ENCODE results near the gene GUCY2C.

The GUCY2C gene

DNA sequence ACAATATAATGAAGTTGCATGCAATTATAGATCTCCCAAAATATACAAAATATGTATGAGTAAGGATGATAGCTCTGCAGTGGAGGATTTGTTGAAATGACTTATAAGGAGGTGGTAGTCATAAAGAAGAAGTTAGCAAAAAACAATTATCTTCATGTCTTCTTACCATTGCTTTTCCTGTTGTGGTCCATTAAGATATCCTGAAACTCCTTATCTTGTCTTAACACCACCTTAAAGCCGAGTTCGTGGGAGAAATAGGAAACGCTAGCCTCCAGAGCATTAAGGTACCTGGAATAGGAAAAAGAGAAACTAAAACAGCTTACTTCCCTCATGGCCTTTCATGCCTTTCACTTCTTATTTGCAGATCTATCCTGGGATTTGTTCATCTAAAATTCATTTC, 15.2 kb downstream of the GUCY2C start:
- no peak for DNase-seq

DNA sequence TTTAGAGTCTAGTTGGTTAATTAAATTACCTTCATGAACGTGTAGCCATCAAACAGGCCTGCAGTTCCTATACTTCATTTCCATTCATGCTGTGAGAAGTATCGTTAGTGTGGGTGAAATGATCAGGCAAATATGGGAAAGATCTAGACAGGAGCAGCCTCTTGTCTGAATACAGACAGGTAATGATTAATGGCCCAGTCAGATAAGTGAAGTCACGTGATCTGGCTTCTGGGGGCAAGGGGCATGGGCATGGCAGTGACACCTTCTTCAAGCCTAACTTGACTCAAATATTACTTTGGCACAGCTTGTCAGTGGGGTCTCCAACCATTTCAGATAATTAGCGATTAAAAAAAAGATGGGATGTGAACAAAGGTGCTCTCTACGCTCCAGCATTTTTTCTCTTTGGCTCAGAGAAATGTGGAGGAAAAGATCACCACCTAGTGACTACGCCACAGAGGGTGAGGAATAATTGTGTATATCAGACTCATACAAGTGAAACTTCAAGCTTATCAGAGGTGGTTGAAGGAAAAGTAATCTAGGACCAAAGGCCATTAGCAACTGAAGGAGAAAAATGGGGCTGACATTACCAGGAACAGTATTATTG, 17.8 kb downstream of the GUCY2C start:
- no peak for DNase-seq

DNA sequence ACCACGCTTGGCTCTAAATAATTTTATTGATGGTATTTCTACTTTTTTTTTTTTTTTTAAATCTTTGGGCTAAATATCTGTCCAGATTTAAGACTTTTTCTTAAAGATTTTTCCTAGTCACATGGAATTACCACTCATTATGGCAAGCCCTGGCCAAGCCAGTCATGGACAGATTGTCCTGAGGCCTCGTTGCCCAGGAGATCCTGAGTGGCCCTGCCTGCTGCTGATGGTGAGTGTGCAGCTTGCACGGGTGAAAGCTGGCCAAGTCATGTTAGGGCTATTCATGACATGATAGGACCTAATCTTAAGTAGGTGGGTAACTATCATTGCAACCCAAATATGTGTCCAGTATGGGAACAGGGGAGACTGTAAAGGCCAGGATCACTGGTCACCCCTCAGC, 27.8 kb downstream of the GUCY2C start:
- DNase-seq = no peak

DNA sequence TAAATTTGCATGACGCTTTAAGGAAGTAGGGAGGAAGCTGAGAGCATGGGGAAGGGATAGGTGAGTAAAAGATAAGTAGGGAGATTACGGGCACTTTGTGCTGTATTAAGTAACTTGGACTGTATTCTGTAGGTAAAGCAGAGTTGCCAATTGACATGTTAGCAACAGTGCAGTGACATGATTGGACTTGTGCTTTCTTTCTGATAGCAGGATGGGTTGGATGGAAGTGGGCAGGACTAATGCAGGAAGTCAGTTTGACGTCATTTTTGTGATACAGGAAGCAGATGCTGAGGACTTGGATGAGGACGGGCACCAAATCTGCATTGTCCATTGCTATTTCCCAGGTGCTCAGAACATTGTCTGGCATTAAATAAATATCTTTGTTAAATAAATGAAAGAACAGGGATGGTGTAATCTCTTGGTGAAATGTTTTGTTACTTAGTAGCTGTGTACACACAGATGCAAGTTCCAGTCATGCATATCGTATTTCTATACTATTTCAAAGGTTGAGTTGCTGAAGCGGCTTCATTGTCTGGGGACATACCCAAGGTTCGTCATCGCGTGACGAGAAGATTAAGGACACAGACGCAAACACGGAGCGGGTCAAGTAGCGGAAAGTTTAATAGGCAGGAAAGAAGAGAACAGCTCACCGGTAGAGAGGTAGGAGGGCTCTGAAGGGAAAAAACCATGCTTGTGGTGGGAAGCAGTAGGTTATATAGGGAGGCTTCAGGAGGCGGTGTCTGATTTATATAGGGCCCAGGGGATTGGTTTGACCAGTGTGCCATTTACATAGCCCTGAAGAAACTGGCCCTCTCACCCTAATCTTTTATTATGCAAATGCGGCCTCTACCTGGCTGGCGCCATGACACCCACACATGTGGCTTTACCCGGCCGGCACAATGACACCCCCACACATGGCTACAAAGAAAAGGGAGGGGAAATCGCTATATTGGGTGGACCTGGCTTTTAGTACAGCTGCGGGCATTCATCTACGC, 30.7 kb downstream of the GUCY2C start:
- no peak for DNase-seq

DNA sequence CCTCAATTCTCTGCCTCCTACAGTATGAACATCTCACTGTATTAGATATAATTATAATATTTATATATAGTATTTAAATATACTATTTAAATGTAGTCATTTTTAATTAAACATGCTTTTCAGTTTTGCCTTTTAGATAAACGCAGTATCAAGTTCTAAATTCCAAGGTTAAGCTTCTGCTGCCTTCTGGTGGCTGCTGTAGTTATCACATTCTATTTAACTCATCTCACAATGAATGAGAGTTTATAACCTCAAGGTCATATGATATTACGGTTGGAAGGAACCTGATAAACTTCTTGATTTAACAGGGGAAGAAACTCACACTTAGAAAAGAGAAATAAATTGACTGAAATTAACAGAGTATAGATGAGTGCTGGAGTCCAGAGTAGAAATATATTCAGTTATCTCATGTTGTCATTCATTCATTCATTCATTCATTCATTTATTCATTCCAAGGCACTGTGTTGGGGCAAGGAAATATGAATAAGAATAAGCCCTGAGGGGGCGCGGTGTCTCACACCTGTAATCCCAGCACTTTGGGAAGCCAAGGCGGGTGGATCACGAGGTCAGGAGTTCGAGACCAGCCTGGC, 31.9 kb downstream of the GUCY2C start:
- DNase-seq = no peak

DNA sequence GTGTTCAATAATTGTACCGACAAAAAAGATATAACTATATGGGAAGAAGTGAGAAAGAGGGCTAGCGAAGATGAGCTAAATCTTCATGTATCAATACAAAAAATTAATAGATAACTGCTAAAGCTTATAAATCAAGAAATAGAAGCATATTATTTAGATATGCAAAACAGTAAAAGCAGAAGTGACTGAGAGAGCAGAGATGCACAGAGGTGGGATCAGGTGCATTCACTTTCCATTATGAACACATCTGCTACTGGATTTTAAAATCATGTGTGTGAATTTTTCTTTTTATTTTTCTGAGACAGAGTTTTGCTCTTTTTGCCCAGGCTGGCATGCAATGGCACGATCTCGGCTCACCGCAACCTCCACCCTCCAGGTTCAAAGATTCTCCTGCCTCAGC, 33.4 kb downstream of the GUCY2C start:
- DNase-seq = no peak

DNA sequence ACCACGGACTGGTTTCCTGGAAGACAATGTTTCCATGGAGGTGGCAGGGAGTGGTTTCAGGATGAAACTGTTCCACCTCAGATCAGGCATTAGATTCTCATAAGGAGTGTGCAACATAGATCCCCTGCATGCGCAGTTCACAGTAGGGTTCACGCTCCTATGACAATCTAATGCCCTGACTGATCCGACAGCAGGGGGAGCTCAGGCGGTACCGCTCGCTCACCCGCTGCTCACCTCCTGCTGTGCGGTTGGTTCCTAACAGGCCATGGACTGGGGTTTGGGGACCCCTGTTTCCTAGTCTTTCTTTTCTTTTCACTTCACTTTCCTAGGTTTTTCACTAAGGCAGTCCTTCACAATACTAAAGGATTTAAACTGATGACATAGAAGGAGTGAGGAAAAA, 39.6 kb downstream of the GUCY2C start:
- no peak for DNase-seq

DNA sequence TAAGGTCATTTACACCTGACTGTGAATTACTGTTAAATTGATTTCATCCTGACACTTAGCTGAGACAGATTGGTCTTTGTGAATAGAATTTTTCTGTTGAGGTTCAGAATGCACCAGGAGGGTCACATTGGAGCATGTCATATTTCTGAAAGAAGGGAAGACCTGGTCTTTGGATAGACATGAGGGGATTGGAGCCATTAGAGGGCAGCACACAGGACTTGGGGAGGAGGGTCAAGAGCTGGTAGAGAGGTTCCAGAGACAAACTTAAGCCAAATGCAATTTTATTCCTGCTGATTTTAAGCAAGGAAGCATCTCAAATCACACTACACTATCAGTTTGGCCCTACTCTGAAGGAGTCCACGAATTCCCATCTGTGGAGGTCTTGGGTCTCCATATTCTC, 41.1 kb downstream of the GUCY2C start:
- no peak for DNase-seq

DNA sequence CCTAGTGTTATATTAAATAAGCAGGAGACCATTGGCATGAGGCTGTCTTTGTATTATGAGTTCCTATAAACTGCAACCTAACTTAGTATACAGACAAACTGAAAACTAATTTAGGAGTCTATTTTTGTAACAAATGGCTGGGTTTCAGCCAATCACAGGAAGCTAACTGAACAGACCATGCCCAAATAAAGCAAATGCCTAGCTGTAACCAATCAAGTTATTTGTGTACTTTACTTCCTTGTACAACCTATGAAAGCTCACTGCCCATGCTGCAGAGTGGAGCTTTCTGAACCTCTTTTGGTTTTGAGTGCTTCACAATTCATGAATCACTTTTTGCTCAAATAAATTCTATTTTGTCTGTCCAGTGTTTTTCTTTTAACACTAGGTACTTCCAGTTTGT, 41.6 kb downstream of the GUCY2C start:
- DNase-seq = no peak

DNA sequence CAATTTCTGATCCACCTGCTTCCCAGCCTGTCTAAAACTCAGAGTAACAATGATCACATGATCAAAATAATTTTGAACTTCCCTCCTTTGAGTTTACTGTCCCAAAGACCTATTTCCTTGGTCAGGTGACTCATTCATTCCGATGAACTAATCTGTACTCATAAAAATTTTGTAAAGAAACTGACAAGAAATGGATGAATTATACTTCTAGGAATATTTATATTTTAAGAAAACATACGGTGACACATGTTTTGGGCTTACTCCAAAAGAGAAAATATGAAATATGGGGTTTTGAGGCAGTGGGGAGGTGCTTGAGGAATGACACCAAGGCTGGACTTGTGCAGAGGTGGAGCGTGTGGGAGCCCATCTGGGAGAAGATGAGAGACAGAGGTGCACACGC, 42.0 kb downstream of the GUCY2C start:
- no peak for DNase-seq

DNA sequence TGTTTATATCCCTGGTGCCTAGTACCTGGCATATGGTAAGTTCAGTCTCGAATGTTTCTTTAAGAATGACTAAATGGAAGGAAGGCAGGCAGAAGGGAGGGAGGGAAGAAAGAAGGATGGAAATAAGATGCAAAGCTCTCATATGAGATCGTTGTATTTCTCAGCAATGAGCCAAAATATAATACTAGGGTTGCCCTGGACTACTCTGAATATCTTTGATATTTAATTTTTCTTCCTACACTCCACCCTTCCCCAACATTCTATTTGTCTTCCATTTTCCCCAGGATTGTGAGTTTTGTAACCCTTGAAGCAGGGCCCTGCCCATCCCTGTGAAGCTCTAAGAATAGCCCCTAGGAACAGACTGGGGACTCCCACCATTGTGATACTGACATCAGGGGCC, 43.9 kb downstream of the GUCY2C start:
- DNase-seq = no peak

DNA sequence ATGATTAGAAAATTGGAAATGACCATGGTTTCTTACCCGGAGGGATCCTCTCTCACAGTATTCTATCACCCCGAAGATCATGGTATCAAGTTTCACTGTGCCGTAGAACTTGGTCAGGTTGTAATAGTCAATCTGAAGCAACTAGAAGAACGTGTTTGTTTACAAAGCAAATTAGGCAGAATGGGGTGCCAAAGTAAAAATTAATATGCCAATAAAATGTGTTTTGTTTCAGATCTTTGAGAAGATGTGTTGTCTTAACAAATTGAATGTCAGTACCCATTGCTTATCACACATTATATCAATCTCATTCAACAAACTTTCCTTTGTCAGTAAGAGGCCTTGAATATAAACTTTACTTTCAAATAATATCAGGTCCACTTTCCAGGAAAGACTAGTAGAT, 45.0 kb downstream of the GUCY2C start:
- DNase-seq = no peak

DNA sequence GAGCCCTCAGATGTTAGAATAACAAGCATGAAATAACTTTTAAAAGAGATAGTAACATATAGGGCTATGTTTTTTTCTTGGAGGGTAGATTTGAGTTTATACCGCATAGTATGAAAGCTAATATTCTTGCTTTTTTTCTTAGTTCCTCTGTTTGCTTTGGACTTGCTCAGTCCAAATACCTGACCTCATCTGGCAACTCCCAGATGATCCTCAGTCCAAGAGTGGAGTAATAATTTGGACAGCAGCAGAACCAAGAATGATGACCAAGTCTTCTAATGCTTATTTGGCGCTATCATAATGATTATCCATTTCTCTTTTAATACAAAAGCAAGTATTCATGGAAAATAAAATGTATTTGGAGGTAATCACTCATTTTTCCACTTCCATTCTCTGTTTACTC, 45.6 kb downstream of the GUCY2C start:
- no peak for DNase-seq

DNA sequence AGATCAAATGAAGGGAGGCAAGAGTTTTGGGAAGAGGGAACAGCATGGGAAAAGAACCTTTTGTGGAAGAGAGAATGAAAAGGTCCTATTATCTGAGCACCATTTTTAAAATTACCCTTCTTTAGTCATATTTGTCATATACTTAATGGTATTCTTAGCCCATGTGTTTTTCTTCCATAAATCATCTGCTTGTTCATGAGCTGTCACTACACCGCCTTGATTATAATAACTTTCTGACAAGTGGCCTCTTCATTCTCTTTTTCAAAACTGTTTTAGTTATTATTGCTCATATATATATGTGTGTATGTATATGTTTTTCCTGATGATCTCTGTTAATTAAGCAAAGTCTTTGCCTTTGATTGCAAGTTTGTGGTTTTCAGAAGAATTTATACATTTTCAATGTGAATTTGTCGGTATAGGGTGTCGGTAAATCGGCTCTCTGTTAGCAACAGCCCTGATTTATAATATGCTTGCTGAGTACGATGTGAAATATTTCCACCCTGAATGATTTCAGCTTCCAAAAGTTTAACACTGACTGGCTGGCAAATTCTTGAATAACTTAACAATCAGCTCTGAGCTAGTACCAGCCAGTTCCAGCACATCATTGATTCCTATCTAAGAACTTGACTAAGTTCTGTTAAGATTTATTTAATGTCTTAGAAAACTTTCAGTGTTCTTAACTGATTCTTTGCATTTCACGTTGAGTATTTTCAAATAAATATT, 49.2 kb downstream of the GUCY2C start:
- DNase-seq = no peak

DNA sequence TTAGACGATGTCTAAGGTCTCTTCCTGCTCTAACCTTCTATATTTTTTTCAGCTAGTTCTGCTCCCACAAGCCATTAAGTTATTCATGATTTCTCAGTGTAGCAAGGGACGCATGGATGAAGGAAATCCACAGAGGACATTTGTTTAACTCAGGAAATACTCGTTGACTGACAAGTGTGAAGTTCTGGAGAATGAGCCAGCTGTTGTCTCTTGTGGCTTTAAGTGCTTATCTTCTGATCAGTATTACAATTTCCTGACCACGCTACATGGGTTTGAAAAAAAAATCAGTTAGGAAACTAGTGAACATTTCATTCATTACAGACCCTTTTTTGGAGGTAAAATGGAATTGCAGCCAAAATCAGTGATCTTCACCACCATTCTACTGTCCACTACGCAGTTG, 53.1 kb downstream of the GUCY2C start:
- no peak for DNase-seq

DNA sequence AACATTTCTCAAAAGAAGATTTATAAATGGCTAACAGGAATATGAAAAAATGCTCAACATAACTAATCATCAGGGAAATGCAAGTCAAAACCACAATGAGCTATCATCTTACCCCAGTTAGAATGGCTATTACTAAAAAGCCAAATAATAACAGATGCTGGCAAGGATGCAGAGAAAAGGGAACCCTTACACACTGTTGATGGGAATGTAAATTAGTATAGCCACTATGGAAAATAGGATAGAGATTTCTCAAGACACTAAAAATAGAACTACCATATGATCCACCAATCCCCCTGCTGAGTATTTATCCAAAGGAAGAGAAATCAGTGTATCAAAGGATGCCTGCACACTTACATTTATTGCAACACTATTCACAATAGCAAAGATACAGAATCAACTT, 58.3 kb downstream of the GUCY2C start:
- DNase-seq = no peak

DNA sequence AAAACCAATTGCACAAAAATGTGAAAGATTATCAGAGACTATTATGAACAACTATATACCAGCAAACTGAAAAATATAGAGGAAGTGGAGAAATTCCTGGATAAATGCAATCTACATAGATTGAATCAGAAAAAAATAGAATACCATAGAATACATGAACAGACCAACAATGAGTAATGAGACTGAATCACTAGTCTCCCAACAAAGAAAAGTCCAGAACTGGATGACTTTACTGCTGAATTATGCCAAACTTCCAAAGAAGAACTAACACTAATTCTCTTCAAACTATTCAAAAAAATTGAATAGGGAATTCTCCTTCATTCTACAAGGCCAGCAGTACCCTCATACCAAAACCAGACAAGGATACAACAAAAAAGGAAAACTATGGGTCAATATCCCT, 60.6 kb downstream of the GUCY2C start:
- no peak for DNase-seq

DNA sequence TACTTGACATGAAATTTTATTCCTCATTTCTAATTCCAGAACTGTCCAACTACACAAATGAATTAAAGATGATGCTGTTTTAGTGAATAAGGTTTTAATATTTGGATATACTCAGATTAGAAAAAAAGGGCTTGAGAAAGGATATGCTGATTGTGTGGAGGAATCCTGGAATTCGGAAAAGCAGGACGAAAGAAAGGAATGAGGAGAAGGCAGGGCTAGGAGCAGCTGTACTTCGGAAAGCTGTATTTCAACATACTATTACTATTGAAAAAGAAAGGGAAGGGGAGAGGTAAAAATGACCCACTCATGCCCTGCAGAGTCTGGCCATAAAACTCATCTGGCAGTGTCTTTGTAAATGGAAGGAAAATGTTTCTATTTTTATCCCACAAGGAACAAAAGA, 65.6 kb downstream of the GUCY2C start:
- DNase-seq = no peak

DNA sequence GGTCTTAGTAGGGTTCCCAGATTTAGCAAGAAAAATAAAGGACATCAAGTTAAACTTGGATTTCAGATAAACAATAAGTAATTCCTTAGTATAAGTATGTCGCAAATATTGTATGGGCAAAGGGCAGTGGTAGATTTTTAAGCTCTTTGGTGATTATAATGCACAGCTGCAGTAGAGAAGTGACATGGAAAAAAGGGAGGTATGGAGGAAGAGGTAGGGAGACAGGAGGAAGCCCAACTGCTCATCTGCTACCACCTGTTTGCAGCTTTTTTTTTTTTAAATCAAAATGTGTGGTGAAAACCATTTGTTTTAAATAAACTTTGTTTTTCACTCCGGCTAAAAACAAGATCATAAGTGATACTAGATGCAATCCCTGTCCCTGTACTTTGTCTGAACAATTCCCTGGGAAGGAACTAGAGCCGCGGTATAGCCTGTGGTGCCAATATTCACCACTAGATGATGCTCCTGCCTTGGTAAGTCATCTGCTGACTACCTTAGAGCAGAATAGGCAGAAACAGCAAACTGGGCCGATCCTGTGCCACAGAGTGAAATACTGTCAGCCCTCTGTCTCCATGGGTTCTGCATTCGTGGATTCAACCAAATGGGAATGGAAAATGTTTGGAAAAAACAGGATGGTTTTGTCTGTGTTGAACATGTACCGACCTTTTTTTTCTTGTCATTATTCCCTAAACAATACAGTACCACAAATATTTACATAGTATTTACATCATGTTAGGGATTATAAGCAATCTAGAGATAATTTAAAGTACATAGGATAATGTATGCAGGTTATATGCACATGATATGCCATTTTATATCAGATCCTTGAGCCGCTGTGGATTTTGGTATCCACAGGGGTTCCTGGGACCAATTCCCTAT, 66.3 kb downstream of the GUCY2C start:
- peak; percentile 22 for DNase-seq

DNA sequence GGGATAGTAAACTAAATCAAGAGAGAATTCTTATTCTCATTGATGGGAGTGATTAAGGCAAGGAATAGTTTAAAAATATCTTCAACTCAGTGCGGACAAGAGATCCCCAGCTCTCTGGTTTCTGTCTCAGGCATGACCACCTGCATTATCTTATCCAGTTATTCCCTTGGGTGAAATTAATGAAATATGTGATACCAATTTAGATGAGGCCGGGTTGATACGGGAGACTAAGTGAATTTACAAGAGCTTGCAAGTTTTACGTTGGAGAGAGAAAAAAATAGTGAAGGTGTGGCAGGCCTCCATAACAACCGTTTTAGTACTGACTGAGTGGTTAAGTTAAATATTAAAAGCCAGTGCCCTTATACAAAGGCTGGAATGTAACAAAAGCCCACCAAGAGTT, 67.6 kb downstream of the GUCY2C start:
- no peak for DNase-seq

DNA sequence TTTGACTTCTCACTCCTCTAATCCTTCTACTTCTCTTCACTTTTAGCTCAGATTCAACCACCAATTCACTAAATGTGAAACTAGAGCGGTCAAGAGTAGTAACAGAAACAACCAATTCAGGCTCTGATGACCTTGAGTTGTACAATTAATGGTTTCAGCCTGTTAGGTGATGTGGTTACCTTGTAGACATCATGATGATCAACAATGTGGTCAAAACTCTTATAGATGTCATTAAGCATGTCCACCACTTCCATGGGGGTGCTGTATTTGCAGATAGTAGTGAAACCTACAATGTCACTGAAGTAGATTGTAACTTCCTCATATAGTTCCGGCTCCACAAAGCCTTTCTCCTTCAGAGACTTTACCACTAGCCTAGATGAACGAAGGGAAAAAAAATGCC, 74.6 kb downstream of the GUCY2C start:
- DNase-seq = no peak

DNA sequence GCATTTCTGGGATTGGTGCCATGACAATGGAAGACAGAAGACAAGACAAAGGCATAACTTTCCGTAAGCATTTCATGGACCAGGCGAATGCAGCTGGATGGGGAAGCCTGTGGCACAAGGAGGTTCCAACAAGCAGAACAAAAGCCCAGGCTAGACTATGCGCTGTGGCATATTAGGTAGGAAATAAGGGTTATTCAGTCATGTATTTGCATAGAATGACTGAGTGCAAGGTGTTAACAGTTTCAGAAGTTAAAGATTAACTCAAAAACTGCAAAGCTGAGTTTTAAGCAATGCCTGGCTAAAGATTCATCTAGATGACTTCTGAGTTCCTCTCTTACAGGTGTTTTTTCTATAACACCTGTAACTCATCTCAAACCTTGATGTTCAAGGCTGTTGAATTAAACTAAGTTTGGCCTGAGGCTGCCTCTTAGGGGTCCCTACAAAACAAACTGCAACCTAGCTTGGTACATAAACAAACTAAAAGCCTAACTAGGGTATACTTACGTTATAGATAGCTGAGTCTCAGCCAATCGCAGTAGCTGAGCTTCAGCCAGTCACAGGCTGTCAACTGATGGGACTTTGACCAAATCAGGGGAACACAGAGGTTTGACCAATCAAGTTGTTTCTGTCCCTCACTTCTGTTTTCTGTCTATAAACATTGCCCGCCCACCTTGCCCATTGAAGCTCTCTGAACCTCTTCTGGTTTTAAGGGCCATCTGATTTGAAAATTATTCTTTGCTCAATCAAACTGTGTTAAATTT, 76.5 kb downstream of the GUCY2C start:
- DNase-seq = no peak

All from SIG-M5 (cell line).